Measurements from ENCODE around the gene PLEKHA7. TPM values are rescaled to one million over a fixed set of nuclear protein-coding genes. Genes with fewer than 3 reads are reported as not detected.
A peak's percentile ranks its signal among the peaks of the same experiment; 100 is the strongest.

PLEKHA7 gene
- total and polyA plus RNA-seq, 2 of the 13 experiments (the other 11 are each of a cell fraction or from before 2014, with no cell fraction given): 17.5 to 18.7 TPM

GRCh38 chr11:17012712-17013547 lies 1.3 kb downstream of the PLEKHA7 start (continued):
- TF ChIP-seq TBL1XR1 (IDR thresholded peaks at IDR 0.05; ENCODE audit: borderline replicate concordance, low read length, partially characterized antibody) (peak; percentile 85), ZNF646 (CRISPR knock-in tag; IDR thresholded peaks at IDR 0.05) (0 out of 2 replicates have a peak, but pooled peaks have one; percentile 29), ZNF138 (CRISPR knock-in tag; IDR thresholded peaks at IDR 0.05; ENCODE audit: low read depth) (no peak), ZNF414 (CRISPR knock-in tag; IDR thresholded peaks at IDR 0.05) (0 out of 2 replicates have a peak, but pooled peaks have one; percentile 27), MIXL1 (CRISPR knock-in tag; IDR thresholded peaks at IDR 0.05) (peak; percentile 68; the same call in 1 of the 2 replicates), MXD4 (CRISPR knock-in tag; IDR thresholded peaks at IDR 0.05) (peak; percentile 71; the same call in 1 of the 2 replicates), ZNF136 (CRISPR knock-in tag; IDR thresholded peaks at IDR 0.05; ENCODE audit: low read depth) (no peak), SCMH1 (CRISPR knock-in tag; IDR thresholded peaks at IDR 0.05; ENCODE audit: borderline replicate concordance) (no peak), ZFP91 (CRISPR knock-in tag; IDR thresholded peaks at IDR 0.05; ENCODE audit: borderline replicate concordance) (peak; percentile 59), ZNF749 (CRISPR knock-in tag; IDR thresholded peaks at IDR 0.05; ENCODE audit: borderline replicate concordance) (no peak), POLR2G (IDR thresholded peaks at IDR 0.05; ENCODE audit: low read depth, low read length) (peak; percentile 73), REPIN1 (CRISPR knock-in tag; IDR thresholded peaks at IDR 0.05; ENCODE audit: borderline replicate concordance, low read depth) (no peak), CCDC6 (CRISPR knock-in tag; IDR thresholded peaks at IDR 0.05) (peak; percentile 76), TRIM24 (CRISPR knock-in tag; IDR thresholded peaks at IDR 0.05) (no peak), MED1 (CRISPR knock-in tag; IDR thresholded peaks at IDR 0.05) (peak; percentile 88), ZNF704 (CRISPR knock-in tag; IDR thresholded peaks at IDR 0.05; ENCODE audit: borderline replicate concordance) (no peak), MEIS1 (CRISPR knock-in tag; IDR thresholded peaks at IDR 0.05; ENCODE audit: borderline replicate concordance) (no peak)
